Activated CD8-positive, alpha-beta memory T cell treated with anti-CD3 and anti-CD28 coated beads, Interleukin-2, amount 50 U/mL, for 1 hour (primary cell): ENCODE measurements around the gene CYP2U1.
A peak's percentile ranks its signal among the peaks of the same experiment; 100 is the strongest.
"Not testable (repeated sequence)": the region's sequence is repeated elsewhere in the genome, so short reads cannot be mapped to it uniquely, and the experiment has no call there.

ENCODE experiments used
- DNase-seq: peaks from one replicate; pipeline ENCODE4 v3.0.0-alpha.2; 2020; ENCODE audit errors: extremely low read depth

Gene CYP2U1

DNA sequence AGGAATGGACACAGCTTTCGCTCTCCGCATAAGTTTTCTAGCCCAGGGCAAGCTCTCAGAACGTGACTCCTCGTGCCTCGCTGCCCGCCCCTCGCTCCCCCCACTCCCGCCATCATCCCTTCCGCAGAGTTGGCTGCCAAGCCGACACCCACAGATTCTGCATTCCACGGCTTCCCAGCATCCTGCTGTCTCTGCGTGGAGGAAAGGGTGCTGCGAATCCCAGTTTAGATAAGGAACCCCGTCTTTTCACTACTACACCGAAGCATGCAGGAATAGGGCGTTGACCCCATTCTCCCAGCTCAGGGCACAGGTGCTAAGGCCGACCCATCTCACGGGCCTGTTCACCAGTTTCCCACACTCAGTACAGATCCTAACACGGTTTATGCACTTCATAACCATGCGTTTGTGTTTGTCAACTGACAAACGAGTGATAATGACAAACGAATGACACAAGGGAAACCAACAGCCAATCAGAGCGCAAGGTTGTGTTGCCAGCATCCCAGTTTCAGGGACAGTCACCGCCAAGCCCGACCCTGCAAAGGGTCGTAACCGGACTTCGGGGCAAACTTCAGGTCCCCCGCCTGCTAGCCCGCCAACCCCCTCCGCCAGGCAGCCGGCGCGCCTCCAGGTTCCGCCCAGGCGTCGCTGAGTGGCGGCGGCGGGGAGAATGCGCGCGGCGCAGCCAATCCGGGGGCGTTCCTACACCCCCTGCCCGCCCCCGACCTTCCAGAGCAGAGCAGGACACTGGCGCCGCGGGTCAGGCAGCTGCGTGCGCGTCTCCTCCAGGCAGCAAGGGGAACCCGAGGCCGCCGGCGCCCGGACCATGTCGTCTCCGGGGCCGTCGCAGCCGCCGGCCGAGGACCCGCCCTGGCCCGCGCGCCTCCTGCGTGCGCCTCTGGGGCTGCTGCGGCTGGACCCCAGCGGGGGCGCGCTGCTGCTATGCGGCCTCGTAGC, at the start of gene CYP2U1:
Gene CYP2U1, plus strand, starts transcription at position 729 of the 954 bp plus-strand sequence. Its CDS starts 95 bp downstream, at position 824.
- DNase-seq, result peak; percentile 54

DNA sequence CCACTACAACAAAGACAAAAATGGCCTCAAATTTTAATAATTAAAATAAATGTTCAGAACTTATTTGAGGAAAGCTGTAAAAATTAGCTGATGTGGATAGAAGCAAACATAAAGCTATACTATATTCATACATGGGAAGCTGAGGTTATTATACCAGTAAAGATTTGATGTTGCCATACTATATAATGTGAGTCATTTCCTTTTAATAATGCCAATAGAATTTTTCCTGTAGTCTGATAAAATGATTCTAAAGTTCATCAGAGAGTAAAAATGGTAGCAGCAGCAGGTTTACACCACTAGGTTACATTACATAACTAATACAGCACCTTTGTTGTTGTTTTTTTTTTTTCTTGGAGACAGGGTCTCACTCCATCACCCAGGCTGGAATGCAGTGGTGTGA, 45.5 kb upstream of the CYP2U1 start:
- no peak for DNase-seq

DNA sequence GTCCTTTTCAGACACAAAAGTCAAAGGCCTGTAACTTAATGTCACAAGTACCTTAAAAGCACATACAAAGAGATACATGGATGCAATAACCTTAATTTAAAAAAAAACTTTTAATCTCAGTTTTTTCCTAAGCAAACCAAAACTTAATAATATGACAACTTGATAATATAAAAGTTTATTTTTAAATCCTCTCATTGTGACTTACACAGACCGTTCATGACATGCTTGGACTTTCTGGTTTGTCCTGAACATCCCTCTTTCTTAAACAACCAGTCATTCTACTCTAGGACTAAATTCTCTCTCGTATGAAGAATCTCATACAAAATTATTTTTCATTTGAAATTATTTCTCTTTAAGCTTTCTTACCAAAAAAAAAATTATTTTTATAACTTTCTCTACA, 43.1 kb upstream of the CYP2U1 start:
- no peak for DNase-seq

DNA sequence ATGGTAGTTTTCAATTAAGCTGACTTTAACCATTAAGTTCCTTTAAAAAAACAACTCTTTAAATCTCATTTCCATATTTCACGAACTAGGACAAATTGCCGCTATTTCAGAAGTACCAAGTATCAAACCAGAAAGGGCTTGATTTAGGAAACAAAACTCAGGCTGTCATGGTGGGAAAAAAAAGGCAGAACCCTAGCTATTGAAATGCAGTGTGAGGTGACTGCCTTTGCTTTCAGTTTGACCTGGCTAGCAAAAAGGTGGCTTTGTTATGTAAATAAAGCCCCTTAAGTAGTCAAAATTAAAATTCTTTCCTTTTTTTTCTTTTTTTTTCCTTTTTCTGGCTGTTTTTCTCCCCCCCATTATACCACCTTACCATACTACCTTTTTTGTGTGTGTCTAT, 40.6 kb upstream of the CYP2U1 start:
- DNase-seq, result no peak

DNA sequence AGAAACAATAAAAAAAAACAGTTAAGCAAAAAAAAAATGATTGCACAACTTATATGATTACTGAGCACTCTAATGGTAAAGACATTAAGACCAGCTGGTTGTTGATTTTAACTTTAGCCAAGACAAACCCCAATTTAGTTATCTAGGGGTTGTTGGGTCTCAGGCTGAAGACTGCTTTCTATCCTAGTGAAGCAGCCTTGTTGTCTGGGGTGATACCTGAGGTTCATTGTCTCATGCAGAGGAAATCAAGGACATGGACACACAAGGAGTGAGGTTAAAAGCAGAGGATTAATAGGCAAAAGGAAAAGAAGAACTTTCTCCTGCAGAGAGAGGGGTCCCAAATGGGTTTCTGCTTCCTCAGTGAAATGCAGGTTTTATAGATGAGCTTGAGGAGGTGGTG, 40.0 kb upstream of the CYP2U1 start:
- no peak for DNase-seq

DNA sequence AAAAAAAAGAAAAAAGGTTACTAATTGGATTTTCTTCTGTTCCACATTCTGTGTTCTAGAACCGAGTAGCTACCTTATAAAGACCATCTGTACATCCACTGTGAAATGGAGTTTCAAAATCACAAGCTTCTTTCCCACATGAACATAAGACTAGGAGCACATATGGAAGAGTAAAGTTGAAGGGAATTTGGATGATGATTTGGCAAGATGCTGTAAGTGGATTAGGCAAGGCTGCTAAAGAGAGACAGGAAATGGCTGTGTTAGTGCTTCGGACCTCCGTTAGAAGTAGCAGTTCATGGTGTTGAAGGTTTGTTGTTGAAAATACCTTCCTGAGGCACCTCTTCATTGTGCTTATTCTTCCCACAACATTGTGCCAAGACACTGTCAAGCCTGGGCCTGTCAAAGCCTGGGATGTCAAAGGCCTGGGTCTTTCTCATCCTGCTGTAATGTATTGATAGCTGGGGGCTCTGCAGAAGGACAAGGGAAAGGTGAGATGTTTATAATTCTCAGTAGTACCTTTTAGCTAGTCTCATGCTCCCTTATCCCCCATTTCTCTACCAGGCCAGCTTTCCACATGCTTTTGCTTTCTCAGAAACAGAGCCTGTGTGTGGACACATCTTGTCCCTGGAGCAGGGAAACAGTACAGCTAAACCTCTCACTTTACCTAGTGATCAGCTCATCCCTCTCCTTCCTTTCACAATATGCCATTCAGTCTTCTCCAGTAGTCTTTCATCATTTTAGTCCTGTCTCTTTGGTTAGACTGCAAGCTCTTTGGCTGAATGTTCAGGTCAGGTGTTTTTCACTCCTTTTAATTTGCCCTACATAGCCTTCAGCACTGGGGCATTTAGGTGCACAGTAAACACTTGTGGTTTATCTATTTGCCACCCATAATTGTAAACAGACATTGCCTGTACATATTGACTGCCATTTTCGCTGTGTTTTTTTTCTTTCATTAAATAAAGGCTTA, 37.9 kb upstream of the CYP2U1 start:
- DNase-seq, result no peak

DNA sequence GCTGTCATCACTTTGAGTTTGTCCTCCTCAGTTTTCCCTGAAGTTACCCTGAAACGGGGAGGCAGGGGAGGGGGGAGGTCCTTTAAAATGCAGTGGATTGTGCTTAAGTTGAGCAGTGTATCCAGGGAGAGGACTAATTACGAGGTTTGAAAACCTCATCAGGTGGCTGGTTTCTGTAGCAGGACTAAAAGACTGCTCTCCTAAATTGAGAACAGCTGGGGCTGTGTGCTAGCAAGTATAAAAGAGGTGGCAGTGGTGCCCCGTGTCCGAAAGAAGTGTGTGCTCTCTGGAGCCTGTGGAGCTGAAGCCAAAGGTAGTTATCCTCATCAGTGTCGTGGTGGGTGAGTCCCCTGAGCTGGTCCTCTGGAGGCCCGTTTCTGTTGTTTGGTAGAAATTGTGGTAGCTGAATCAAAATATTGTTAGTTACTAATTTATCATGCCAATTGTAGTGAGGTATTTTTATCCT, 37.2 kb upstream of the CYP2U1 start:
- no peak for DNase-seq

DNA sequence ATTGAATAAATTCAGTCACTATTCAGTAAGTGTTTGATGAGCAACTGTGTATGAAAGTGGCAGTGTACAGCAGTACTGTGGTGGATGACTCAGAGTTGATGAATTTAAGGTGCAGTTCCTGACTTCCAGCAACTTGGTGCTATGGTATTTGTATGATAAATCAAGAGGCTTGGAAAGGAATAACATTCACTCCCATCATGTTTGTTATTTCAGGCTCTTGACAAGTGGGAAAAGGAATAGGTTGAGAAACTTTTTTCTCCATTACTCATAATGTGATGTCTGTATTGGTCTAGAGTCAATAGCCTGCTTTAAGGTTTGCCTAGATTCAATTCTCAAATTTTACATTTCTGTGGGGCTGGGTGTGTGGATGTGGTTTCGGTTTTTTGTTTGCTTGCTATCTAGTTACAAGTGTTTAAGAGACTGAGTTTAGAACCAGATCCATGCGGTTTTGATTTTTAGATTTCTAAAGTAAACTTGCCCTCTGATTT, 35.1 kb upstream of the CYP2U1 start:
- no peak for DNase-seq

DNA sequence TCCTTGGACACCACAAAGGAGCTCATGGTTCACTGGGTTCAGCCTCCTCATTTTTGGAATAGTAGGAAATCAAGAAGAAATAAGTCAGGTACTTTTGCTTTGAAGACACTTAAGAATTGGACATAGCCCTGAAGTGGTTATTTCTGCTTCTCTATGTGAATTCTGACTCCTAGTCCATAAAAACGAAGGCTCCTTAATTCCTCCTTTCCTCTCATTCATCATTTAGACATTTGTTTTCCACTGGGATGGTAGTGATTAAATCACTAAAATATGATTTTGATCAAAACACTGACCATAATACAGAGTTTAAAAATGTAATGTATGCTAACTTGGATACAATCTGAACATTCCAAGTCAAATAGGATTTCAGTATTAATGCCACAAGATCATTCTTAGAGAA, 34.7 kb upstream of the CYP2U1 start:
- DNase-seq, result no peak

DNA sequence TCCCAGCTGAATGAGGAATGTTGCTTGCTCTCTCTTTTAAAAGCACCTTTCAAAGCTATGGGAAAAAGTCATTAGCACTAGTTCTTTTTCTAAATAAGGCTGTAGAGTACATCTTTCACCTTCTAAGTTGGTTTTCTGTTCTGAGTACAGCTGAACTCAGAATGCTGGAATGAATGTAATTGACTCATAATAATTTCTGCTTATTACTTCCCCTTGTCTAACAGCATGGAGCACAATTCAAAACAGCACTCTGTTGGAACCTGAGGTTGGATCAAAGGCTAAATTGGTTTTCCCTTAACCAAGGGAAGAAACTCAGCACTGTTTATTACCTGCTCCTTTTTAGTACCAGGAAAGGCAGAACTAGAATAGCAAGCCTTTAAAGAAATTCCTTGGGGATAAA, 33.5 kb upstream of the CYP2U1 start:
- DNase-seq, result no peak

DNA sequence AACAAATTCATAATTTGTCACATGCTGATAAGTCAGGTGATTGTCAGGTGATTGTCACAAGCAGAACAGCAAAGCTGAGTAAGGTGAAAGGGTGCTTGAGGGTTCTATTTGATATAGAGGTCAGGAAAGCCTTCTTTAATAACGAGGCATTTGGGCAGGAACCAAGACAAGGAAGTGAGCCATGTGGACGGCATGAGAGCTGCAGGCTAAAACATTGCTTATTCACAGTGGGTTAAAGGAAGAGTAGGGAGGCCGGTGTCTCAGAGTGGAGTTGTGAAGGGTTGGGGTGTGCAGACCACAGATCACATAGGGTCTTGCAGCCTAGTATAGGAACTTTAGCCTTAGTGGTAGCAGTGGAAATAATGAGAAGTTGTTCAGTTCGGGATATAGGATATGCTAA, 31.3 kb upstream of the CYP2U1 start:
- no peak for DNase-seq

DNA sequence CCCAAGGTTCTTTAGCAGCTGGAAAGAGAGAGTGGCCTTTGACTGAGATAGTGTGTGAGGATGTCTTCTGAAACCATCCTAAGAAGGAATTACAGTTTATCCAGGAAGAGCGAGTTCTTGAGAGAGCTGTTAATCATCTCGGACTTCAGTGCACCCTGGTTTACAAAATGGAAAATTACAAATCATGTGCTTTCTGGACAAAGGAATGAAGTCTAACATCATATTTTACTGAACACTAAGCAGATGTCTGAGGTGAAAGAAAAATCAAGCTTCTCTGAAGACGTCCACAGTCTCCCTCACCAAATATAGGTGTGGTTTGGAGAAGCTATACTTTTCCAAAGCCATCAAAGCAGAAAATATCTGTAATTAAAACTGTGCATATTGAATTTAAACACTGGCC, 30.8 kb upstream of the CYP2U1 start:
- DNase-seq, result no peak

DNA sequence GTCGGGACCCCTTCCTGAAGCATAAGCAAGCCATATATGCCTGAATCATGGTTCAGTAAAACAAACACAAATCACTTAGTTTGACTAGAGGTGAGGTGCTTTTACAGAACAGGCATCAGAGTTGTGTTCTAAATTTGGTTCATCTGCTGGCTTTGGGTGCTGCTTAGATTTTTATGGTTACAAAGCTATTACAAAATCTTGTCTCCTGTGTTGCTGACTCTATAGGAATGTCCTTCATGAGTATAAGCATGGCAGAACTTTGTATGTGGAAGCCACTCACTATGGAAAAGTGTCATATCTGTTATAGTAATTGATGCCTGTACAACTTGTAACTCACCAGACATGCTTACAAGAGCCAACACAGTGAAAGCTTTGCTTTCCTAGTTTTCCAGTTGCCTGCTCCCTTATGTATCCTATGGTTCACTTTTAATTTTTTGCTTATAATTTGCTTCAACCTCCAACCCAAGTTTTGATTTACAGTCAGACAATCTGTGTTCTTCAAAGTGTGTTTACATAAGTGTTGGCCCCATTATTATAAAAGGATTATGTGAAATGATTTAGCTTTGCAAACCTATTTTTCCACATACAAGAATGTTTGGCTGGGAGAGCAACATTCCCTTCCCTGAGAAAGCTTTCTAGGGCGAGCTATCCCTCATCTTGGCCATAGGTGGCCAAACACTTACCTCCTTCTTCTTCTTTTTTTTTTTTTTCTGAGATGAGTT, 30.0 kb upstream of the CYP2U1 start:
- no peak for DNase-seq

DNA sequence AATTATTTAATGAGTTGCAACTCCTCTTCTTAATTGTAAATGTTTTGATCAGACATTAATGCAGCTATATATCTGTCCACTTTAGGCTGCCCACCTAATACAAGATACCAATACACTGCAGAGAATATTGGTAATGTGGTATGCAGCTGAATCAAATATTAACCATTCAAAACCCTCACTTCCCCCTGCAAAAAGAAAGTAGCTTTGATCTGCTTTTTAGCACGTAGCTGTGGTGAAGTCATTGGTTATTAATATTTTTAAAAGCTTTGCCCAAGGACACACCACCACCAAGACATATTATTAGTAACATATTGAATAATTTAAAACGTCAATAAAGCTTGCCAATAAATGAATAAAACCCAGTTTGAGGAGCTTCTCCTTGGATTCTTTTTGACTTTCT, 28.6 kb upstream of the CYP2U1 start:
- no peak for DNase-seq

DNA sequence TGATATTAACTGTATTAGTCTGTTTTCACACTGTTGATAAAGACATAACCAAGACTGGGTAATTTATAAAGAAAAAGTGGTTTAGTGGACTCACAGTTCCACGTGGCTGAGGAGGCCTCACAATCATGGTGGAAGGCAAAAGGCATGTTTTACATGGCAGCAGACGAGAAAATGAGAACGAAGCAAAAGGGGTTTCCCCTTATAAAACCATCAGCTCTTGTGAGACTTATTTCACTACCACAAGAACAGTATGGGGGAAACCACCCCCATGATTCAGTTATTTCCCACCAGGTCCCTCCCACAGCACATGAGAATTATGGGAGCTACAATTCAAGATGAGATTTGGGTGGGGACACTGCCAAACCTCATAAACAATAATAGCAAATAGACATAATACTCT, 26.3 kb upstream of the CYP2U1 start:
- DNase-seq, result not testable (repeated sequence)

DNA sequence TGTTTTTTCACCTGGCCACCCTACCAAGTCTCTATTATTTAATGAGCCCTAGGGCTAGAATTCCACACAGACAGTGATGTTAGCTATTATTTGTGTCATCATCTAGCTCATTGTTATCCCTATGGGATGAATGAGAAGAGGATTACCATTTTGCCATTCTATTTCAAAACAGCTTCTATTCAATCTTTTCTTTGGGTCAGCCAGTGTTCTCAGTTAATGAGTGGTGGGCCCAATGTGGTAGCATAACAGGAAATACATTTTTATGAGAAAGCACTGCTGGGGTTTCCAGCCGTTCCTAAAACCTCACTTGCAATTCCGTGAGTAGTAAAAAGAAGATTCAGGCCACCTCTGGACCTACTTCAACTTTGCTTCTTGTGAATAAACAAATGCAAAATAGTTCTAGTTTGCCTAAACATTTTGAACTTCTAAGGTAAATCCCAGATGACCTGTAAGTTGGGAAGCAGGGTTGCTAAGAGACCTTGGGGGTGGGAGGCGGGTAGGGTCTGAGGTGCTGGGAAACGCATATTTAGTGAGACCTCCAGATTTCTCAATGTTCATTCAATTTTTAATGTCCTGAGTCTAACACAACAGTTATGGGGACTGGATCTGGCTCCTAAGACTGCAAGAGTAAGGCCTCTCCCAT, 24.8 kb upstream of the CYP2U1 start:
- no peak for DNase-seq

DNA sequence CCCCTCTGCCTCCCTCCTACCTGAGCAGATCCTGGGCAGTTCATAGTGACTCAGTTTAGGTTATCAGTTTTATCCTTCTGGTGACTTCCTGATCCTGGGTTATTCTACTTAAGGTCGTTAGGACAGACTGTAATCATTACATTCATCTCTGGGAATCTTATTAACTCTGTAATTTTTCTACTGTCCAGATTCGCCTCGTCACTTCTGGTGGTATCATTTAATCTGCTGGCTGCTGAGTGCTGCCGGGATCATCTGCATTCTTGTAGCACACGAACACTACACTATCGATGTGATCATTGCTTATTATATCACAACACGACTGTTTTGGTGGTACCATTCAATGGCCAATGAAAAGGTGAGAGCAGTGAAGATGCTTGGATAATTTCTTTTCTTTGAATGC, 23.0 kb upstream of the CYP2U1 start:
- DNase-seq, result no peak

DNA sequence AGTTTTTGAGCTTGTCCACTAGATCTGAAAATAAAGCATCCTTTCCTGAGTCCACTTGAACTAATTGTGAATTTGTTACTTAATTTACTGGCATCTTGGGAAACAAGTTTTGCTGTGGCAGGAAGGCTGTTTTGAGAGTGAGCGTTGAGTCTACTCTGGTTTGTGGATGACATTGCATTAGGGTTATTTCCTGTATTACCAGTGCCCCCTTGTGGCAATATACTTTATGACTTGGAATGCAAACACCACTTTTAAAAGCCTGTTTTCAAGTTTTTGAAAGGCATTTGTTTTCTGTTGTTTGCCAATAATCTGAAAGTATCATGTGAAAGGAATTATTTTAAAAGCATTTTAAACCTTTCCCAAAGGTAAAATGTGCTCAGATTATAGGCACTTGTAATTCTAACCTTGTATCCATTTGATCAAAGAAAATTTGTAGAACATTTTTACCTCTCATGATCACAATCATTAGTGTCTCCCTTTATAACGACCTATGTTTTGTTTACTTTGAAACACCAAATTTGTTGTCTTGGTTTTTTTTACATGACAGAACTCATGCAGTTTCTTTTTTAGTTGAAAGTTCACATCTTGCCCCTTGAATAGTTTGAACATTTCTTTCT, 18.0 kb upstream of the CYP2U1 start:
- peak; percentile 14 for DNase-seq

DNA sequence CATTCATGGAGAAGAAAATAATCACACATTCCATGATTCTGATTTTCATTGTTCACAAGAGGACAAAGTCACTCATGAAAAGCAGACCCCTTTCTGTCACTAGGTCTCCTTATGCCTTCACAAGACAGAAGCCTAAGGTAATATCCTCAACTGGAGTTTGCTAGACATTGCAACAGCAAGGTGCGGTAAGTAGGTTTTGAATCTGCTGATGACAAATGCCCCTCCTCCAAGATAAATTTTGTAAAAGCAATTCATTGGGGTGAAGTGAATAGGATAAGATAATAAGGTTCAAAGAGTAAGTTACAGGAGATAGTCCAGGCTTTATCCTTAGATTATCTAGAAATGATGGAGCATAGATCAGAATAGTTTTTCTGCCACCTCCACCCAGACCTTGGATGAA, 16.1 kb upstream of the CYP2U1 start:
- DNase-seq, result no peak

DNA sequence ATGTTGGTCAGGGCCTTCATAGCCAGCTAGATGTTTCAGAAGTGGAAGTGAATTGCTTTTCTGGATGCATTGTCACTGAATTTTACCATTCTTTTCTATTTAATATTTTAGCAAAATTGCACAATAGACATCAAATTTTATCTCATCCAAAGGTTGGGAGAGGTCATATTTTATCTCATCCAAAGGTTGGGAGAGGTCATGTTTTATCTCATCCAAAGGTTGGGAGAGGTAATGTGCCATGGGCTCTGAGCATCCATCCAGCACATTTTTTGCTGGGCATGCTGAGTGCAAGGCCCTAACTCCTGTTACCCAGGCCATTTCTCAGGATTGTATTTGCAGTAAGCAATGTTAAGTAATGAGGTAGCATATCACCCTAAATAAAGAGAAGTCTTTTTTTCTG, 14.7 kb upstream of the CYP2U1 start:
- no peak for DNase-seq

DNA sequence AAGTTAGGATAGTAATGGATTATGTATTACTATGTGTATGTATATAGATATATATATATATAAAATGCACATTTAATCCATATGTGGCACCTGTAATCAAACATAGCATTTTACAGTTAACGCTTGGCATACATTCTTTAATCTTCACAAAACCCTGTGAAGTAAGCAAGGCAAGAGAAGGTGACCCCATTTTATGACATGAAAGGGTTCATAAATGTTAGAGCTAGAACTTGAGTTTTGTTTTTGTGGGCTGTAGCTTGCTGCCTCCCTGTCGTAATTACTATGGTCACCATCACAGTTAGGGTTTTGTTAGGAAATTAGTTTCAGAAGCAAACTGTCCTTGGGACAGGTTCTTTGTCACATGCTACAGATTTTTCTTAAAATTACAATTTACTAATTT, 13.8 kb upstream of the CYP2U1 start:
- DNase-seq, result no peak
